Measurements from ENCODE around the gene COPS9.

COPS9 gene

DNA sequence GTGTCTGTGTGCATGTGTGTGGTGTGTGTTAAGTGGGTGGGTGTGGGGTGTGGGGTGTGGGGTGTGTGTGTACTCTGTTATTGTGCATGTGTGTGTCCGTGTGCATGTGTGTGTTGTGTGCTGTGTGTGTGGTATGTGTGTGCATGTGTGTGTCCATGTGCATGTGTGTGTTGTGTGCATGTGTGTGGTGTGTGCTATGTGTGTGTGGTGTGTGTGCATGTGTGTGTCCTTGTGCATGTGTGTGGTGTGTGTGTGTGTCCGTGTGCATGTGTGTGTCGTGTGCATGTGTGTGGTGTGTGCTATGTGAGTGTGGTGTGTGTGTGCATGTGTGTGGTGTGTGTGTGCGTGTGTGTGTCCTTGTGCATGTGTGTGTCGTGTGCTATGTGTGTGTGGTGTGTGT lies 11.3 kb upstream of the COPS9 start:
- no peak for DNase-seq

- no peak for DNase-seq
These were observed 10.6 kb upstream of the COPS9 start for GRCh38 chr2:240146627-240147278.

GRCh38 chr2:240146141-240146561 lies 10.0 kb upstream of the COPS9 start:
- DNase-seq, result no peak

GRCh38 chr2:240145461-240145860 lies 9.4 kb upstream of the COPS9 start:
- DNase-seq, result no peak

GRCh38 chr2:240144649-240145261 lies 8.7 kb upstream of the COPS9 start:
- no peak for DNase-seq

GRCh38 chr2:240143801-240144648 lies 7.9 kb upstream of the COPS9 start:
- DNase-seq, result peak; percentile 68

- DNase-seq, result no peak
These were observed 7.2 kb upstream of the COPS9 start for GRCh38 chr2:240143276-240143675.

GRCh38 chr2:240142859-240143258 lies 6.8 kb upstream of the COPS9 start:
- DNase-seq, result no peak

DNA sequence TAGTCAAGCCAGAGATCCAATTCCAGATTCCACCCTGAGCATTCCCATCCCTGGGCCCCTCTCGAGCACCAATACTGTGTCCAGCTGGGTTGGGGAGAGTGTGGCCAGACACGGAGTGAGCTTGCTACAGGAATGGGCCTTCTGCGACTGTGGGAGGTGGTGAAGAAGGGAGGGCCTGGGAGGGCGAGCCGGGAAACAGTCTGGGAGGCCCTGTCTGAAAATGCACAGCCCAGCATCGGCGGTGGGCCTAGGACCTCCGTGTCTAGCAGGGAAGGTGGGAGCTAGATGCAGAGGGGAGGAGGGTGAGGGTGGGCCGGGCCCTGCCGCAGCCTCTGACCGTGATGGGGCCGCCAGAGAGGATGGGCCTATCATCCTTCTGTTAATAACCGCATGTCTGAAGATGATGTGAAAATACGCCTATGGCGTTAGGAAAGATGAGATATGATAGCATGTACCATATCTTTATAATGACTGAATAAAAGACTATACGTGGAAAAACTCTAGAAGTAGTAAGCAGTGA lies 6.2 kb upstream of the COPS9 start:
- no peak for DNase-seq

- DNase-seq, result no peak
These were observed 5.6 kb upstream of the COPS9 start for GRCh38 chr2:240141736-240142135.

GRCh38 chr2:240140920-240141319 lies 4.8 kb upstream of the COPS9 start:
- DNase-seq, result no peak

DNA sequence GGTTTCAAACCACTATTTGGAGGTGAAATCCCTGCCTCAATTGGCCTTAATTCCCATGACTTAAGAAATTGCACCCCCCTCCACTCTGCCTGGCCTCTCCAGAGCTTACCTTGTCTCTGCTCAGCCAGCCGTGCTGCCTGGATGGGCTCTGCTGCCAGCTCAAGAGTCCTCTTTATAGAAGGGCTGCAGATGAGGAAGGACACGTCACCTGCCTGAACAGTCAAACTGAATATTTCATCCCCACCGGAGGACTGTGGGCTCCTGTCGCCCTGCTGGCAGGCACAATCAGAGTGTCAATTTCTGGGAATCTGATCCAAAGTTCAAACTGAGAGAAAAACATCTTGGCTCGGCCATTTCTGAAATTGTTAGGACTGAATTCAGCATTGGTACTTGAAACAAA lies 4.4 kb upstream of the COPS9 start, which contains the start of gene OTOS:
Gene OTOS, minus strand, starts transcription at position 148 of the 400 bp plus-strand sequence. CDS start 332 bp downstream, outside the sequence.
- DNase-seq, result no peak

DNA sequence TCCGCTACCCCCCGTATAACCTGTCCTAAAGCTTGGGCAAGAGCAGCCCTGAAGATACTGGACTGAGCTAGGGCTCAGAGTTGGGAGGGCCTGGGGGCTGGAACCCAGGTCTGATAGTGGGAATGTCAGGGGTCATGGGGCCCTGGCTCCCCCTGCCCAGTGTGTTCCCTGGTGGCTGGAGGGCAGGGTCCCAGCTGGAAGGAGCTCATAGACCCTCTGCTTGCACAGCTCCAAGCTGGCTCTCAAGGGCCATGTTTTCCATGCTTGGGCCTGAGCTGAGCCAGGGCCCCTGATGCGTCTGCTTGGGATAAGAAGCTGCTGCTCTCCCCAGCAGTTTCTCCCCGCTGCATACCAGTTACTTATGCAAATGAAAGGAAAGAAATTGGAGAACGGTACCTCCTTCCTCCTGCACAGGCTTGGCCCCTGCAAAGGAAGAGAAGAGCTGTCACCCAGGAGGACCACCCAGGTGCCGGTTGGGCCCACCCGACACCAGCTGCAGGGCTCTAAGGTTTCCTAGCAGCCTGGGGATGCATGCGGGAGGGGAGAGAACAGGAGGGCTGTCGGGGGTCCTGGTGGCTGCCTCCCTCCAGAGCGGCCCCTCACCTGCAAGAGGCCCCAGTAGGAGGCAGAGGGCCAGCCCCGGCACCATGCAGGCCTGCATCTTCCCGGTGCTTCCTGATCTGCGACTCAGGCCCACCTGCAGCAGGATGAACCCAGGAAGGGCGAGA lies 3.7 kb upstream of the COPS9 start:
- no peak for DNase-seq

DNA sequence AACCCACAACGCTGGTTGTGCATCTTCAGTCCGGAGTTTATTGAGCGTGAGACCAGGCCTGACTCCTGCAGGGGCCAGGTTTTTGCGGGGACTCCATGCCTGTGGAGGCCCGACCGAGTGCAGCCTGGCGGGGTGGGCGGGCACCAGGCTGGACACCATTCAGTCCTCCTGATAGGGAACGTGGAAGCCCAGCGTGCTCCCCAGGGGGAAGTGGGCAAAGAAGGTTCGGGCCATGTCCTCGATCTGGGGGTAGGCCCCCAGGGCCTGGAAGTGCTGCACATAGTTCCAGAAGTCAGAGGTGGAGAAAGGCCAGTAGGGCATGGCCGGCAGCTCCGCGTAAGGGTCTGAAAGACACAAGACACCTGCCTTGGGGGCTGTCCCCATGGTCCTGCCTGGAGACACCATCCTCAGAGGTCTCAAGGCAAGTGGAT lies 2.9 kb upstream of the COPS9 start:
- DNase-seq, result no peak

DNA sequence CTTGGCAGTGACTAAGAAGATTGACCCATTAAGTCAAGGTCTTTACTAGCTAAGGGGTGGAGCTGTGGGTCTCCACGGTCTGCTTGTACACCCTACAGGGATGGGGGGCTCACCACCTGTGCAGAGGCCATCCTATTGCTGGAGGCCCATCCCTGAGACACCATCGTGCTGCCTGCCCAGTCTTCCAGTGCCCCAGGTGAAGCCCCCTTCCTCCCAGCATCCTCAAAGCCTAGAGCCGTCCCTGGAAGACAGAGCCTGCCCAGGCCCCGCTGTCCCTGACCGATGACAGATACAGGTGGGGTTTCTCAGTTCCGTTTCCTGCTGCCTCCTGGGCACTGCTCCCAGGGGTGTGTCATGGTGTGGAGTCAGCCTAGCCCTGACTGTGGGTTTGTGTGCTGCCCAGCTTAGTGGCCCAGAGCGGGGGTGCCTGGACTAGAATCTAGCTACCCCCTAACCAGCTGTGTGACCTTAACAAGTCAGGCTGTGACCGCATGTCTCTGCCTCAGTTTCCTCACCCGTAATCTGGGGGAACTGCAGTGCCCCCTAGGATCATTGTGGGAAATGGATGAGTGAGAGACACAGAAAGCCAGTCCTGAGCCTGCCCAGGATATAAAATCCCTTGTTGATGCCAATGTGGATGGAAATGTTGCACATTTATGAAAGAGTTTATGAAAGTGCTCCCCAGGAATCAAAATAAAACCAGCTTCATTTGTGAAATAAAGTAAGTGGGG lies 2.3 kb upstream of the COPS9 start:
- DNase-seq, result no peak

GRCh38 chr2:240137596-240138253 lies 1.6 kb upstream of the COPS9 start:
- no peak for DNase-seq

GRCh38 chr2:240136671-240137292 lies 677 bp upstream of the COPS9 start:
- DNase-seq, result no peak

GRCh38 chr2:240135706-240136012 lies 446 bp downstream of the COPS9 start:
- DNase-seq, result peak; percentile 53

DNA sequence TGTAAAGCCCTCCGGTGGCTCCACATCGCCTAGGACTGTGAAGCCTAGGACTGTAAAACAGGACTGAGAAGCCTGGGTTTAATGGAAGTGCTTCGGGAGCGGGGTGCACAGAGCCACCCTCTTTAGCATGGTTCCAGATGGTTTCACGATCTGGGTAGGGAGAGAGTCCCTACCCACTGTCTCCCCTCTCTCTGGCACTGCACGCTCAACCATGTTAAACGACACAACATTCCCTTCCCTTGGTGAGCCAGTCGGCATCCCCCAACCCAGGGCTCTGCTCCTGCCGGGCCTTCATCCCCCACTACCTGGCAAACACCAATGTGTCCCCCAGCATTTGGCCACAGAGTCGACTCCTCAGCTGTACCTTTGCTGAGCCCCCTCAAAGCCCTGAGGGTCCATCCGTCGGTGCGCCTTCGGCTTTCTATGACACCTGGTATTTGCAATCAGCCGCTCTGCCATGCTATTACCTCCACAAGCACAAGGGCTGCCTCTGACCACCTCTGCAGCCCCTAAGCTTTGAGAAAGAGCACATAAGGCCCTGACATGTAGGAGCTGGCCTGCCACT lies 1.1 kb downstream of the COPS9 start:
- DNase-seq, result no peak

DNA sequence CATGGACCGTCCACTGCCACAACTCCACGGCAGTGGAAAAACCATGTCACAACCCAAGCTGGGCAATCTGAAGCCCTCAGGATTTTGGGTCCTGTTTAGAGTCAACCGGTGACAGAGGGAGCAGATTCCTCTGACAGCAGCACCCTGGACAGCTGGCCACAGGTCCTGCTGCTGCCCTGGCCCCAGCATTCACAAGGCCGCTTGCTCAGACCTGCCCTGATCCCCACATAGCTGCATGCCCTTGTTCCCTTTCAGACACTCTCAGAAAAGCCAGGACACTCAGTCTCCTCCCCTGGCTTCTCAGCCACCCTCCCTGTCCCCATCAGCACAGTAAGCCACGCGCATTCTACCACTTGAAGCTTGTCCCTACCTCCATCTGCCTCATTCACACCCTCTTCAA lies 1.6 kb downstream of the COPS9 start:
- DNase-seq, result no peak

DNA sequence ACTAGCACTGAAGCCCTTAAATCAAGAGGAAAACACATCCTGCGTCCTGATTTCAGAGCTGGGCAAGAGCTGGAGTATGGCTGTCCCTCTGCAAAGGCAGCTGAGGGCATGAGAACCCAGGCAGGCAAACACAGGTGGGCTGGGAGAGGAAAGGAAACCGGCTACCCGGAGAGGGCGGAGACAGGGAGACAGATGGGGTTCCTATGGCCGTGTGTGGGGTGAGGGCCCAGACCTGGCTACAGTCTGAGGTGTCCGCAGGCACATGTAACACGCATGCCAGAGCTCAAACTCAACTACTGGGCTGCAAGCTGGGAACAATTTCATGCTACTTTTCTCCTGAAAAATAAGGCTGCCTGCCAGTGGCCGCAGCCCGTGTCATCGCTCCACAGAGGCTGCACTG lies 2.7 kb downstream of the COPS9 start:
- no peak for DNase-seq

All from left hindlimb (tissue), 1 donor.